ENCODE measurements around the gene SCCPDH. TPM values are rescaled to one million over a fixed set of nuclear protein-coding genes. Genes with fewer than 3 reads are reported as not detected.

SCCPDH gene
- total RNA-seq, 3 donors from 2014 or later = 11.3 to 30.8 (median 23.7) TPM

- TF ChIP-seq, protein P1, sequence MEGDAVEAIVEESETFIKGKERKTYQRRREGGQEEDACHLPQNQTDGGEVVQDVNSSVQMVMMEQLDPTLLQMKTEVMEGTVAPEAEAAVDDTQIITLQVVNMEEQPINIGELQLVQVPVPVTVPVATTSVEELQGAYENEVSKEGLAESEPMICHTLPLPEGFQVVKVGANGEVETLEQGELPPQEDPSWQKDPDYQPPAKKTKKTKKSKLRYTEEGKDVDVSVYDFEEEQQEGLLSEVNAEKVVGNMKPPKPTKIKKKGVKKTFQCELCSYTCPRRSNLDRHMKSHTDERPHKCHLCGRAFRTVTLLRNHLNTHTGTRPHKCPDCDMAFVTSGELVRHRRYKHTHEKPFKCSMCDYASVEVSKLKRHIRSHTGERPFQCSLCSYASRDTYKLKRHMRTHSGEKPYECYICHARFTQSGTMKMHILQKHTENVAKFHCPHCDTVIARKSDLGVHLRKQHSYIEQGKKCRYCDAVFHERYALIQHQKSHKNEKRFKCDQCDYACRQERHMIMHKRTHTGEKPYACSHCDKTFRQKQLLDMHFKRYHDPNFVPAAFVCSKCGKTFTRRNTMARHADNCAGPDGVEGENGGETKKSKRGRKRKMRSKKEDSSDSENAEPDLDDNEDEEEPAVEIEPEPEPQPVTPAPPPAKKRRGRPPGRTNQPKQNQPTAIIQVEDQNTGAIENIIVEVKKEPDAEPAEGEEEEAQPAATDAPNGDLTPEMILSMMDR (IDR thresholded peaks at IDR 0.05) = no peak
- no peak for TF ChIP-seq POLR2A (IDR thresholded peaks at IDR 0.05)
- no peak for TF ChIP-seq POLR2AphosphoS5 (IDR thresholded peaks at IDR 0.05)
- no peak for DNase-seq (ENCODE audit: low spot score in 2 of 2)
- intact Hi-C loops (cut with DNase I; ENCODE audit: low total_unique reads) = no loop called here
- Histone ChIP-seq H3K4me3 (no peak overlapping the region), H3K9me3 (no peaks in the 10 kb centered on the region), H3K27me3 (no peaks in the 10 kb centered on the region), H3K36me3 (no peaks in the 10 kb centered on the region), H3K4me1 (no peaks in the 10 kb centered on the region), H3K27ac (no peak overlapping the region)
Observed at GRCh38 chr1:246748006-246748405, 23.8 kb downstream of the SCCPDH start.

DNA sequence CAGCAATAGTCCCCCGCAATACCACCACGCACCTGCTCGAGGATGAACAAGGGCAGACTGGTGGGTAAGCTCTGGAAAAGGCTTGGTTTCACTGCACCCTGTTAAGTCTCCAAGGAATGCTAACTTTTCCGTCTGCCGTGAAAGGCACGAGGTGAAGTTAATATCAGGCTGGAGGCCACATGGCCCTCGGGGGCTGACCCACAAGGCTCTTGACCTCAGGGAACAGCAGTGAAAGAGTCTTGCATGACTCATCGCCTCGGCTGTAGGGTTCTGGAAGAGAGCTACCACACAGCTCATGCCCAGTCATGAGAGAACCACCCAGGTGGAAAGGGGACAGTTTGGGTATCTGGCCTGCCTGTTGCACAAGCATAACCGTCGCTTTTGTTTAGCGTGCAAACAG, 24.7 kb downstream of the SCCPDH start:
- H3K4me1 ChIP-seq = no peaks in the 10 kb centered on the region
- H3K36me3 ChIP-seq = no peaks in the 10 kb centered on the region
- H3K27ac ChIP-seq = no peak overlapping the region
- no peak overlapping the region for H3K4me3 ChIP-seq
- no peak for DNase-seq (ENCODE audit: low spot score in 2 of 2)
- TF ChIP-seq POLR2A (IDR thresholded peaks at IDR 0.05) = no peak
- TF ChIP-seq, protein P1 (IDR thresholded peaks at IDR 0.05) = no peak
- TF ChIP-seq POLR2AphosphoS5 (IDR thresholded peaks at IDR 0.05) = no peak
- no peaks in the 10 kb centered on the region for H3K27me3 ChIP-seq
- intact Hi-C loops (cut with DNase I; ENCODE audit: low total_unique reads) = no loop called here
- no peaks in the 10 kb centered on the region for H3K9me3 ChIP-seq

DNA sequence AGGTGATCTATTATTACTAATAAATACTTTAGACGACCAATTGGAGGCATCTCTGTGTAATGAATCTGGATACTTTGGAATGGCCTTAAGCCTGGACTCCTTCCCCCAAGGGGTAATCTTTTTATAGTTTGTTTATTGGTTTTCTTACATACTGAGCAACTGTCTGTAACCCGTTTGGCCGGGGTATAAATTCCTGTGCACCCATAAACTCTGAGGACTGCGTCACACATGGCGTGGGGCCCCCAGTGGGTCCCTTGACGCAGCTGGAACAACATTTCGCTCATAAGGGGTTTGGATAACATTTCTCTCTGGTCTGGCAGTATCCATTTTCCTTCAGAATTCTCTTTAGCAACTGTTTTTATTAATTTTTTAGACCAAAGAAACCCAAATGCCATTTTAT, 26.5 kb downstream of the SCCPDH start:
- no peaks in the 10 kb centered on the region for H3K36me3 ChIP-seq
- H3K9me3 ChIP-seq = no peaks in the 10 kb centered on the region
- H3K27ac ChIP-seq = no peak overlapping the region
- H3K4me3 ChIP-seq = no peak overlapping the region
- no peaks in the 10 kb centered on the region for H3K4me1 ChIP-seq
- TF ChIP-seq, protein P1 (IDR thresholded peaks at IDR 0.05) = no peak
- TF ChIP-seq POLR2A (IDR thresholded peaks at IDR 0.05) (no peak), POLR2AphosphoS5 (IDR thresholded peaks at IDR 0.05) (no peak)
- H3K27me3 ChIP-seq = no peaks in the 10 kb centered on the region
- intact Hi-C loops (cut with DNase I; ENCODE audit: low total_unique reads) = no loop called here
- DNase-seq (ENCODE audit: low spot score in 2 of 2) = no peak

- Histone ChIP-seq H3K36me3 (no peaks in the 10 kb centered on the region), H3K9me3 (no peaks in the 10 kb centered on the region), H3K27ac (no peak overlapping the region), H3K4me3 (no peak overlapping the region), H3K4me1 (no peaks in the 10 kb centered on the region), H3K27me3 (no peaks in the 10 kb centered on the region)
- TF ChIP-seq POLR2AphosphoS5 (IDR thresholded peaks at IDR 0.05) = no peak
- TF ChIP-seq, protein P1 (IDR thresholded peaks at IDR 0.05) = peak; percentile 35 to 70 (median 63)
- intact Hi-C loops (cut with DNase I; ENCODE audit: low total_unique reads) = no loop called here
- DNase-seq (ENCODE audit: low spot score in 2 of 2) = peak in 1 of 2 donors; percentile 23
Observed at GRCh38 chr1:246753670-246754535, 29.7 kb downstream of the SCCPDH start.

DNA sequence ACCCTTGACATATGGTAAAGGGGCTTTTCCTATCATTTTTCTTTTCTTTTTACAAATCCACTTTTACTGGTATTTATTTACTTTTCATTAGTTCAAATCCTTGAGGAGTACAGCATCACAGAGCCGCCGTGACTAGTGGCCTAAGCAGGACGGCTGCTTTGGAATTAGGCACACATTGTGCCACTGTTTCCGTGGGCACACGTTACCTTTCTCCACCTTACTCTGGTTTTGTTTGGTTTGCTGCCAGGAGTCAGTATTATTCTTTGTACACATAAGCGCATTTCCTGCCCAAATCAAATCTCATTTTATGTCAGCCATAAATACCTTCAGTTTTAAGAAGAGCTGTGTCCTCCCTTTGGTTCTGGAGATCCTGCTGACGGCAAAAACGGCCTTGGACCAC, 31.2 kb downstream of the SCCPDH start:
- Histone ChIP-seq H3K4me3 (no peak overlapping the region), H3K4me1 (no peaks in the 10 kb centered on the region), H3K36me3 (no peaks in the 10 kb centered on the region), H3K27me3 (no peaks in the 10 kb centered on the region), H3K27ac (no peak overlapping the region), H3K9me3 (no peaks in the 10 kb centered on the region)
- TF ChIP-seq POLR2A (IDR thresholded peaks at IDR 0.05) = no peak
- intact Hi-C loops (cut with DNase I; ENCODE audit: low total_unique reads) = loop anchor here (5.0 kb wide), 2 partner anchors 193 to 1243 kb away; no protein-coding TSS in a partner anchor
- no peak for DNase-seq (ENCODE audit: low spot score in 2 of 2)
